Ovary (tissue), 9 donors: ENCODE results near the gene NAV1. TPM values are rescaled to one million over a fixed set of nuclear protein-coding genes. Genes with fewer than 3 reads are reported as not detected.
"Not testable (repeated sequence)": the region's sequence is repeated elsewhere in the genome, so short reads cannot be mapped to it uniquely, and the experiment has no call there.

Experiments
- DNase-seq, 5 donors: peaks; one replicate each; pipeline ENCODE4 v3.0.0-alpha.2; 2019 to 2020
- H3K27ac ChIP-seq, 2 donors: fragments of 200-600 bp; one replicate each; pipeline versions ENCODE4 v1.5.1 to v1.8.0; 2019 to 2022
- H3K27me3 ChIP-seq: fragments of 200-600 bp; one replicate; pipeline ENCODE4 v1.8.0; 2022
- H3K36me3 ChIP-seq: fragments of 200-600 bp; sonication (generic); one replicate; pipeline ENCODE4 v1.5.1; 2019
- H3K4me1 ChIP-seq: one replicate; pipeline ENCODE4 v1.8.1; 2013; ENCODE audit warnings: mild to moderate bottlenecking, moderate library complexity; ENCODE audit not compliant: insufficient read depth
- H3K4me3 ChIP-seq: fragments of 200-600 bp; sonication (generic); one replicate; pipeline ENCODE4 v1.5.1; 2017
- H3K9me3 ChIP-seq, 2 donors: fragments of 200-600 bp in 1 of 2; sonication (generic) in 1 of 2; one replicate each; pipeline versions ENCODE4 v1.5.1 to v1.8.1; 2013 to 2019; ENCODE audit warnings: mild to moderate bottlenecking in 1 of 2, moderate library complexity in 1 of 2
- CTCF ChIP-seq, 3 donors: fragments of 450-650 bp in 2 of 3; fragments of 200-600 bp in 1 of 3; IDR thresholded peaks; one replicate each; pipeline versions ENCODE4 v1.5.1 to v1.8.0; 2016 to 2022; ENCODE audit warnings: antibody characterized with exemption in 3 of 3, mild to moderate bottlenecking in 1 of 3
- EP300 ChIP-seq: sonication (generic); formaldehyde crosslinking; IDR thresholded peaks from one replicate; pipeline ENCODE4 v1.6.1; 2017; ENCODE audit warnings: antibody characterized with exemption
- POLR2A ChIP-seq: fragments of 450-650 bp; IDR thresholded peaks from one replicate; pipeline ENCODE4 v1.6.1; 2017; ENCODE audit warnings: antibody characterized with exemption, mild to moderate bottlenecking, moderate library complexity
- WGBS, 3 donors: extraction: QIAGEN DNeasy Blood & Tissue Kit in 1 of 3; methylation state at CpG; one replicate each; pipeline versions ENCODE4 v1.1.5 to v1.1.7; 2013 to 2017; 5-methylcytosine and 5-hydroxymethylcytosine counted together
- intact Hi-C, 4 donors: fragments of 100-400 bp; cut with DNase I; formaldehyde crosslinking; loops; one replicate each; pipeline versions ENCODE4 v1.11.0 to v1.15.1; 2022 to 2023
- polyA plus RNA-seq, 2 donors: library from polyadenylated mRNA; stranded (reverse); fragments of 200-250 nt in 1 of 2; fragments of 350-450 nt in 1 of 2; fragmentation: Illumina TruSeq in 1 of 2; extraction: RNeasy Lipid Tissue Mini Kit (QIAGEN cat#74804) in 1 of 2; gene quantifications; one replicate each; pipeline ENCODE4 v1.2.3, GENCODE V29; 2013 to 2014
- total RNA-seq, 7 donors: library from RNA; depleted of rRNA in 2 of 7; stranded (reverse); fragments of >200 nt in 2 of 7; fragmentation: NEBNext Ultra II Directional in 3 of 7; extraction: Animal tissue kit (Norgen Biotek cat#: 25700) in 3 of 7; gene quantifications; one replicate each; pipeline versions ENCODE4 v1.1.0 to v1.2.4, GENCODE V29; 2016 to 2023
- donor health status: DM: no; HTN: no; CAD: no; lungs with moderate emphysema.
- donor health status: DM: no; HTN: no; CAD: no.
- donor health status: Bipolar disorder and iron deficiency.
- donor health status: DM: yes; HTN: yes; CAD: no.
- donor health status: DM: no; HTN: no; CAD: no.
- donor health status: DM: yes; HTN: yes; CAD: no.

NAV1 gene
- total and polyA plus RNA-seq, 9 donors = 3.4 to 19.6 (median 11.3) TPM

GRCh38 chr1:201542309-201543035 lies 3.5 kb downstream of the NAV1 start:
- no peaks in the 10 kb centered on the region for H3K27me3 ChIP-seq
- H3K9me3 ChIP-seq = no peaks in the 10 kb centered on the region
- 52 to 79% (median 76%) methylated on average over 9 of the region's 9 CpGs for WGBS, 3 donors
- intact Hi-C loops = loop anchor here in 1 of 4 donors (10.0 kb wide), 1 partner anchor 932 kb away; no protein-coding TSS in a partner anchor
- H3K36me3 ChIP-seq = no peaks in the 10 kb centered on the region
- H3K27ac ChIP-seq = no peak overlapping the region
- peaks cover 5% of the 10 kb centered on the region for H3K4me1 ChIP-seq
- peak in 1 of 5 donors; percentile 18 for DNase-seq
- no peak for TF ChIP-seq CTCF (IDR thresholded peaks at IDR 0.05)
- no peak overlapping the region for H3K4me3 ChIP-seq

GRCh38 chr1:201543871-201544642 lies 5.1 kb downstream of the NAV1 start:
- TF ChIP-seq EP300 (no peak), POLR2A (no peak), CTCF (IDR thresholded peaks at IDR 0.05) (no peak)
- no peaks in the 10 kb centered on the region for H3K36me3 ChIP-seq
- peaks cover 2% of the 10 kb centered on the region for H3K4me1 ChIP-seq
- intact Hi-C loops = loop anchor here in 1 of 4 donors (10.0 kb wide), 1 partner anchor 931 kb away; no protein-coding TSS in a partner anchor
- WGBS, 3 donors = 75 to 82% (median 76%) methylated on average over 7 of the region's 7 CpGs
- no peak overlapping the region for H3K27ac ChIP-seq
- no peak overlapping the region for H3K4me3 ChIP-seq
- H3K27me3 ChIP-seq = no peaks in the 10 kb centered on the region
- no peak for DNase-seq
- no peaks in the 10 kb centered on the region for H3K9me3 ChIP-seq

GRCh38 chr1:201544710-201545109 lies 5.8 kb downstream of the NAV1 start:
- Histone ChIP-seq H3K27me3 (no peaks in the 10 kb centered on the region), H3K9me3 (no peaks in the 10 kb centered on the region), H3K36me3 (no peaks in the 10 kb centered on the region), H3K4me1 (peaks cover 1% of the 10 kb centered on the region), H3K27ac (no peak overlapping the region), H3K4me3 (no peak overlapping the region)
- 88 to 95% (median 94%) methylated on average over 3 of the region's 3 CpGs for WGBS, 3 donors
- DNase-seq = peak in 1 of 5 donors; percentile 1
- TF ChIP-seq EP300 = no peak
- TF ChIP-seq CTCF (IDR thresholded peaks at IDR 0.05) = no peak
- TF ChIP-seq POLR2A = no peak
- intact Hi-C loops = loop anchor here in 1 of 4 donors (10.0 kb wide), 1 partner anchor 930 kb away; no protein-coding TSS in a partner anchor

- no peaks in the 10 kb centered on the region for H3K36me3 ChIP-seq
- 57 to 70% (median 61%) methylated on average over 9 of the region's 9 CpGs for WGBS, 3 donors
- DNase-seq = no peak
- no peaks in the 10 kb centered on the region for H3K9me3 ChIP-seq
- no peaks in the 10 kb centered on the region for H3K27me3 ChIP-seq
- H3K27ac ChIP-seq = no peak overlapping the region
- no peak for TF ChIP-seq POLR2A
- no peak for TF ChIP-seq EP300
- TF ChIP-seq CTCF (IDR thresholded peaks at IDR 0.05) = no peak
- no peaks in the 10 kb centered on the region for H3K4me1 ChIP-seq
- intact Hi-C loops = loop anchor here in 1 of 4 donors (10.0 kb wide), 1 partner anchor 929 kb away; no protein-coding TSS in a partner anchor
- H3K4me3 ChIP-seq = no peak overlapping the region
Observed at GRCh38 chr1:201545851-201546492, 7.0 kb downstream of the NAV1 start.

- not testable (repeated sequence) for H3K36me3 ChIP-seq, H3K4me3 ChIP-seq, DNase-seq, H3K9me3 ChIP-seq, H3K27ac ChIP-seq, H3K4me1 ChIP-seq, H3K27me3 ChIP-seq
- 94 to 96% (median 95%) methylated on average over 5 of the region's 5 CpGs for WGBS, 3 donors
- intact Hi-C loops = loop anchor here in 1 of 4 donors (10.0 kb wide), 1 partner anchor 925 kb away; no protein-coding TSS in a partner anchor
Observed at GRCh38 chr1:201549522-201549921, 10.6 kb downstream of the NAV1 start.
